ENCODE measurements around the gene CYP27C1. TPM values are rescaled to one million over a fixed set of nuclear protein-coding genes. Genes with fewer than 3 reads are reported as not detected.

The CYP27C1 gene, protein sequence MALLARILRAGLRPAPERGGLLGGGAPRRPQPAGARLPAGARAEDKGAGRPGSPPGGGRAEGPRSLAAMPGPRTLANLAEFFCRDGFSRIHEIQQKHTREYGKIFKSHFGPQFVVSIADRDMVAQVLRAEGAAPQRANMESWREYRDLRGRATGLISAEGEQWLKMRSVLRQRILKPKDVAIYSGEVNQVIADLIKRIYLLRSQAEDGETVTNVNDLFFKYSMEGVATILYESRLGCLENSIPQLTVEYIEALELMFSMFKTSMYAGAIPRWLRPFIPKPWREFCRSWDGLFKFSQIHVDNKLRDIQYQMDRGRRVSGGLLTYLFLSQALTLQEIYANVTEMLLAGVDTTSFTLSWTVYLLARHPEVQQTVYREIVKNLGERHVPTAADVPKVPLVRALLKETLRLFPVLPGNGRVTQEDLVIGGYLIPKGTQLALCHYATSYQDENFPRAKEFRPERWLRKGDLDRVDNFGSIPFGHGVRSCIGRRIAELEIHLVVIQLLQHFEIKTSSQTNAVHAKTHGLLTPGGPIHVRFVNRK
- total RNA-seq: 4.0 to 4.5 TPM (median 4.1 TPM) in 3 replicates

DNA sequence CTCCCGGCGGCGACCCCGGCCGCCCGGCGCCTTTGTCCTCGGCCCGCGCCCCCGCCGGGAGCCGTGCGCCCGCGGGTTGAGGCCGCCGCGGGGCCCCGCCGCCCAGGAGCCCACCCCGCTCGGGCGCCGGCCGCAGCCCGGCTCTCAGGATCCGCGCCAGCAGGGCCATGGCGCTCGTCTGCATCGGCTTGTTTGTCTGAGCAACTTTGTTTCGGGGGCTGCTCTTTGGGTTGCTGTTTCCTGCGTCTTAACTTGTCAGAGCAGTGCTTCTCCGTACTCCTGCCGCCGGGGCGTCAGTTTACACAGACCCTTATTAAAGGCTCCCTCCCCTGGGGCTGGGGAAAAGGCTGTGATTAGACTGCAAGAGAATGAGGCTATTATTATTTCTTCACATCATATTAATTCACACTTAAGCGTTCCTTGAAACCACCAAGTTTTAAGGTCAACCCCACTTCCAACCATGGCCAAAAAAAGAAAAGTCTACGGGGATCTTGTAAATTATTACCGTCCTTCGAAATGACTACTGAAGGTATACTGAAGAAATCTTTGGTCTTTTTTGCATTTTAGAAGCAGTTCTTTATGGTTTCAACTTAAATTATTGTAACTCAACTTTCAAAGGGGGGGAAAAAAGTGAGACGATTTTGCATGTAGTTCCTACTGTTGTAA is at the start of gene CYP27C1:
TSS of gene CYP27C1 (minus strand) at position 198 of the 666 bp plus-strand sequence. CDS start at position 169, 29 bp downstream.
- Mint-ChIP-seq H3K4me1 (peaks cover 18% of the 10 kb centered on the region), H3K27ac (peak within 1 kb of the TSS; percentile 95), H3K9me3 (peaks cover 12% of the 10 kb centered on the region), H3K27me3 (ENCODE audit: low read depth) (peaks cover 42% of the 10 kb centered on the region), H3K4me3 (peak within 1 kb of the TSS; percentile 94), H3K36me3 (no peaks in the 10 kb centered on the region)
- DNase-seq (ENCODE audit: low spot score in 2 of 2, unreplicated experiment in 2 of 2): peak; percentile 34 to 54
- TF ChIP-seq, protein P1, sequence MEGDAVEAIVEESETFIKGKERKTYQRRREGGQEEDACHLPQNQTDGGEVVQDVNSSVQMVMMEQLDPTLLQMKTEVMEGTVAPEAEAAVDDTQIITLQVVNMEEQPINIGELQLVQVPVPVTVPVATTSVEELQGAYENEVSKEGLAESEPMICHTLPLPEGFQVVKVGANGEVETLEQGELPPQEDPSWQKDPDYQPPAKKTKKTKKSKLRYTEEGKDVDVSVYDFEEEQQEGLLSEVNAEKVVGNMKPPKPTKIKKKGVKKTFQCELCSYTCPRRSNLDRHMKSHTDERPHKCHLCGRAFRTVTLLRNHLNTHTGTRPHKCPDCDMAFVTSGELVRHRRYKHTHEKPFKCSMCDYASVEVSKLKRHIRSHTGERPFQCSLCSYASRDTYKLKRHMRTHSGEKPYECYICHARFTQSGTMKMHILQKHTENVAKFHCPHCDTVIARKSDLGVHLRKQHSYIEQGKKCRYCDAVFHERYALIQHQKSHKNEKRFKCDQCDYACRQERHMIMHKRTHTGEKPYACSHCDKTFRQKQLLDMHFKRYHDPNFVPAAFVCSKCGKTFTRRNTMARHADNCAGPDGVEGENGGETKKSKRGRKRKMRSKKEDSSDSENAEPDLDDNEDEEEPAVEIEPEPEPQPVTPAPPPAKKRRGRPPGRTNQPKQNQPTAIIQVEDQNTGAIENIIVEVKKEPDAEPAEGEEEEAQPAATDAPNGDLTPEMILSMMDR (IDR thresholded peaks at IDR 0.05; ENCODE audit: unreplicated experiment): no peak

DNA sequence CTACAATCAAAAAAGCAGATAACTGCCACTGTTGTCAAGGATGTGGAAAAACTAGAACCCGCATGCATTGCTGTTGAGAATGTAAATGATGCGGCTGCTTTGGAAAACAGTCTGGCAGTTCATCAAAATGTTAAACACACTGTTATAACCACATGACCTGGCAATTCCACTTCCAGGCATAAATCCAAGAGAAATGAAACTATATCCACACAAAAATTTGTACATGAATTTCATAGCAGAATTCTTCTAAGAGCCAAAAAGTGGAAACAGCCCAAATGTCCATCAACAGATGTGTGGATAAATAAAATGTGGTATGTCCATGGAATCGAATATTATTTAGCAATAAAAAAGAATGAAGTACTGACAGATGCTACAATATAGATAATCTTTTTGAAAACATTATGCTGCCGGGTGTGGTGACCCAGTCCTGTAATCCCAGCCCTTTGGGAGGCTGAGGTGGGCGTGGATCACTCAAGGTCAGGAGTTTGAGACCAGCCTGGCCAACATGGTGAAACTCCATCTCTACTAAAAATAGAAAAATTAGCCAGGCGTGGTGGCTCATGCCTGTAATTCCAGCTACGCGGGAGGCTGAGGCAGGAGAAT is 41.8 kb upstream of the CYP27C1 start:
- peaks cover 71% of the 10 kb centered on the region for H3K36me3 Mint-ChIP-seq
- TF ChIP-seq, protein P1 (IDR thresholded peaks at IDR 0.05; ENCODE audit: unreplicated experiment): no peak
- H3K4me1 Mint-ChIP-seq: no peaks in the 10 kb centered on the region
- H3K27me3 Mint-ChIP-seq (ENCODE audit: low read depth): no peaks in the 10 kb centered on the region
- DNase-seq (ENCODE audit: low spot score in 2 of 2, unreplicated experiment in 2 of 2): no peak
- no peak overlapping the region for H3K4me3 Mint-ChIP-seq
- H3K27ac Mint-ChIP-seq: no peak overlapping the region
- no peaks in the 10 kb centered on the region for H3K9me3 Mint-ChIP-seq

DNA sequence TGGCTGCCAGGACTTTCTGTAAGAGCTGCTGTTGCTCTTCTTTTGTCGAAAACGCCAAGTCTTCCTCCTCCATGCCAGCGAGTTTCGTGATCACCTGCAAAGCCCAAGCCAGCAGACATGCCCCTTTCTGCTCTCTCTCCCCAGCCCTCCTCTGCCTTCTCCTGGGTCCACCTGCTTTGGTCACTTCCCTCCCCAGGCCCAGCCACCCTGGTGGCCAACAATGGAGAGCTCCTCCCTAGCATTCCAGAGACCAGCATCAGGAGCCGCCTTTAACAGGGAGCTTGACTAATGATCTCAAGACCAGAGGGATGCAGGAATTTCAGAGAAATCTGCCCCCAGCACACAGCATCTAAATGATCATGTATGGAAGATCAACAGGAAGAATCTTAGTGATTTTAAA is 39.3 kb upstream of the CYP27C1 start:
- TF ChIP-seq, protein P1 (IDR thresholded peaks at IDR 0.05; ENCODE audit: unreplicated experiment): no peak
- H3K27me3 Mint-ChIP-seq (ENCODE audit: low read depth): no peaks in the 10 kb centered on the region
- H3K4me3 Mint-ChIP-seq: no peak overlapping the region
- DNase-seq (ENCODE audit: low spot score in 2 of 2, unreplicated experiment in 2 of 2): no peak
- H3K9me3 Mint-ChIP-seq: no peaks in the 10 kb centered on the region
- no peaks in the 10 kb centered on the region for H3K4me1 Mint-ChIP-seq
- peaks cover 58% of the 10 kb centered on the region for H3K36me3 Mint-ChIP-seq
- no peak overlapping the region for H3K27ac Mint-ChIP-seq

DNA sequence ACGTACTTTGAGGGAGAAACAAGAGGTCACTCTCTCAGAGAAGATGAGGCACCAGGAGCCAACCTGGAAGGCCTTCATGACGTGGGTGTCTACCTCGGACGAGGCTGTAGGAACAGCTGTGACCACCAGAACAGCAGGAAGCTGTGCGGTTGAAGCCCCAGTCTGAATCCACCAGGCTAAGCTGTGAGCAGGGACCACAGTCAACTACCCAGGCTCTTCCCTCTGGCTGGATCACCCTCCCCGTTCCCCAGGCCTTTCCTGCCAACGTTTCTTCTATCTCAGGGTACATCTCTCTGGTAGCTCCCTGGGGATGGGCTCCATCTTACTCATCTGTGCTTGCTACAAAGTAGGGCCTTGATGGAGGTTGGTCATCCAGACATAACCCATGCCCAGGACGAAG is 36.8 kb upstream of the CYP27C1 start:
- H3K4me1 Mint-ChIP-seq: no peaks in the 10 kb centered on the region
- H3K36me3 Mint-ChIP-seq: peaks cover 41% of the 10 kb centered on the region
- no peak overlapping the region for H3K4me3 Mint-ChIP-seq
- no peak for DNase-seq (ENCODE audit: low spot score in 2 of 2, unreplicated experiment in 2 of 2)
- TF ChIP-seq, protein P1 (IDR thresholded peaks at IDR 0.05; ENCODE audit: unreplicated experiment): no peak
- no peak overlapping the region for H3K27ac Mint-ChIP-seq
- H3K27me3 Mint-ChIP-seq (ENCODE audit: low read depth): no peaks in the 10 kb centered on the region
- H3K9me3 Mint-ChIP-seq: no peaks in the 10 kb centered on the region

DNA sequence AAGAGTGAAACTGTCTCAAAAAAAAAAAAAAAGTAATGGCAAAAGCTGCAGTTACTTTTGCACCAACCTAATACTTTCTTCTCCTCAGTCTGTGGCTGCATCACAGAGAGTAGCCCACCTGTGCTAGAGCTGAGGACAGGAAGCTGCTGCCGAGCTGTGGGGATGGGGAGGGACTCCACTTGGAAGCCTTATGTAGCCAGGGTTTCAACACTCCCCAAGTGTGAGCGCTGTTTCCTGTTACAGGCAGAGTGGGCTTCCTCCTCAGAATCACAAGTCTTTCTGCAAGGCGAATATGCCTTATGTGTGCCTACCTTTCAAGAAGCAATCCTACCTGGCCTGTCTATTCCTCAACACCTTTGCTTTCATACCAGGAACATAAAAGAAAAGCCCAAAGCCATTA is 36.3 kb upstream of the CYP27C1 start:
- Mint-ChIP-seq H3K27ac (no peak overlapping the region), H3K27me3 (ENCODE audit: low read depth) (no peaks in the 10 kb centered on the region), H3K36me3 (peaks cover 38% of the 10 kb centered on the region), H3K9me3 (no peaks in the 10 kb centered on the region), H3K4me3 (no peak overlapping the region), H3K4me1 (no peaks in the 10 kb centered on the region)
- TF ChIP-seq, protein P1 (IDR thresholded peaks at IDR 0.05; ENCODE audit: unreplicated experiment): no peak
- no peak for DNase-seq (ENCODE audit: low spot score in 2 of 2, unreplicated experiment in 2 of 2)

Data from mesothelial cell of epicardium (in vitro differentiated cells).